HL-60 (cell line): ENCODE results near the gene SPATA31D1.

Experiments used
- POLR2AphosphoS5 ChIP-seq: IDR thresholded peaks from 2 replicates; pipeline ENCODE4 v1.6.1; 2012; ENCODE audit warnings: low read depth
- TF ChIP-seq, protein P1 (sequence below): IDR thresholded peaks from one replicate; pipeline ENCODE4 v1.5.1; 2011; ENCODE audit warnings: low read length, control low read depth, inconsistent platforms; ENCODE audit not compliant: insufficient read depth

- TF ChIP-seq, protein P1, sequence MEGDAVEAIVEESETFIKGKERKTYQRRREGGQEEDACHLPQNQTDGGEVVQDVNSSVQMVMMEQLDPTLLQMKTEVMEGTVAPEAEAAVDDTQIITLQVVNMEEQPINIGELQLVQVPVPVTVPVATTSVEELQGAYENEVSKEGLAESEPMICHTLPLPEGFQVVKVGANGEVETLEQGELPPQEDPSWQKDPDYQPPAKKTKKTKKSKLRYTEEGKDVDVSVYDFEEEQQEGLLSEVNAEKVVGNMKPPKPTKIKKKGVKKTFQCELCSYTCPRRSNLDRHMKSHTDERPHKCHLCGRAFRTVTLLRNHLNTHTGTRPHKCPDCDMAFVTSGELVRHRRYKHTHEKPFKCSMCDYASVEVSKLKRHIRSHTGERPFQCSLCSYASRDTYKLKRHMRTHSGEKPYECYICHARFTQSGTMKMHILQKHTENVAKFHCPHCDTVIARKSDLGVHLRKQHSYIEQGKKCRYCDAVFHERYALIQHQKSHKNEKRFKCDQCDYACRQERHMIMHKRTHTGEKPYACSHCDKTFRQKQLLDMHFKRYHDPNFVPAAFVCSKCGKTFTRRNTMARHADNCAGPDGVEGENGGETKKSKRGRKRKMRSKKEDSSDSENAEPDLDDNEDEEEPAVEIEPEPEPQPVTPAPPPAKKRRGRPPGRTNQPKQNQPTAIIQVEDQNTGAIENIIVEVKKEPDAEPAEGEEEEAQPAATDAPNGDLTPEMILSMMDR: no peak
- TF ChIP-seq POLR2AphosphoS5: no peak
Observed at GRCh38 chr9:82010711-82011110, 22.1 kb downstream of the SPATA31D1 start.
